ENCODE results near the gene FA2H.

The FA2H gene

DNA sequence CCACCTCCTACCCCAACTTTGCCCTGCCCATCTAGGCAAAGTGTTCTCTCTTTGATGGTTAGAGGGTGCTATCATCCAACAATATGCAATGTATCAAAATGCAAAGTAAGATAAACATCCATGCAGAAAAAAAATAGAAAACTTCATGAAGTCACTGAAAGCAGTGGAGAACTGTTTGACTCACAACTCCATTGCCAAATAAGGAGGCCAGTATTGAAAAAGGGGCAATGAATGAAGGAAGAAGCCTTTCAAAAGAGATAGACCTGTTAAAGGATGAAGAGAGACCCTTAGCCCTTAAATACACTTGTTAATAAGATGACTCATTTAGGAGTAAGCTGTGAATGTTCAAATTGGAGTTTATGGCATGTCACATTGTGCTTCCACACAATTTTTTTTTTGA is 13.0 kb downstream of the FA2H start:
- Histone ChIP-seq H4K20me1 (ENCODE audit: insufficient read depth, low read length) (no peaks in the 10 kb centered on the region; the same call in 1 of the 2 replicates), H3K4me2 (ENCODE audit: insufficient read depth, low read length) (no peak overlapping the region), H3K4me3 (ENCODE audit: low read depth in 1 of 2, low read length in 2 of 2) (no peak overlapping the region), H3K79me2 (ENCODE audit: insufficient read depth, low read length) (no peaks in the 10 kb centered on the region), H3K4me1 (ENCODE audit: insufficient read depth, low read length) (no peaks in the 10 kb centered on the region), H3K27ac (ENCODE audit: low read length) (no peak overlapping the region), H3K9me3 (ENCODE audit: insufficient read depth, low read length, severe bottlenecking) (no peaks in the 10 kb centered on the region), H3K36me3 (ENCODE audit: insufficient read depth, low read length) (no peaks in the 10 kb centered on the region), H2AFZ (ENCODE audit: low read depth, low read length) (no peak overlapping the region), H3K27me3 (ENCODE audit: insufficient read depth, low read length, poor library complexity) (peaks cover 6% of the 10 kb centered on the region), H3K9ac (ENCODE audit: low read depth, low read length) (no peak overlapping the region)
- TF ChIP-seq, protein P1, sequence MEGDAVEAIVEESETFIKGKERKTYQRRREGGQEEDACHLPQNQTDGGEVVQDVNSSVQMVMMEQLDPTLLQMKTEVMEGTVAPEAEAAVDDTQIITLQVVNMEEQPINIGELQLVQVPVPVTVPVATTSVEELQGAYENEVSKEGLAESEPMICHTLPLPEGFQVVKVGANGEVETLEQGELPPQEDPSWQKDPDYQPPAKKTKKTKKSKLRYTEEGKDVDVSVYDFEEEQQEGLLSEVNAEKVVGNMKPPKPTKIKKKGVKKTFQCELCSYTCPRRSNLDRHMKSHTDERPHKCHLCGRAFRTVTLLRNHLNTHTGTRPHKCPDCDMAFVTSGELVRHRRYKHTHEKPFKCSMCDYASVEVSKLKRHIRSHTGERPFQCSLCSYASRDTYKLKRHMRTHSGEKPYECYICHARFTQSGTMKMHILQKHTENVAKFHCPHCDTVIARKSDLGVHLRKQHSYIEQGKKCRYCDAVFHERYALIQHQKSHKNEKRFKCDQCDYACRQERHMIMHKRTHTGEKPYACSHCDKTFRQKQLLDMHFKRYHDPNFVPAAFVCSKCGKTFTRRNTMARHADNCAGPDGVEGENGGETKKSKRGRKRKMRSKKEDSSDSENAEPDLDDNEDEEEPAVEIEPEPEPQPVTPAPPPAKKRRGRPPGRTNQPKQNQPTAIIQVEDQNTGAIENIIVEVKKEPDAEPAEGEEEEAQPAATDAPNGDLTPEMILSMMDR (IDR thresholded peaks at IDR 0.05; ENCODE audit: borderline replicate concordance, extremely low read depth, low read length, poor library complexity, severe bottlenecking): no peak
- no peak for TF ChIP-seq EZH2 (IDR thresholded peaks at IDR 0.05; ENCODE audit: borderline replicate concordance, low read depth, low read length, severe bottlenecking)
- no peak for ATAC-seq (ENCODE audit: insufficient read depth, low read depth)
- DNase-seq: no peak

DNA sequence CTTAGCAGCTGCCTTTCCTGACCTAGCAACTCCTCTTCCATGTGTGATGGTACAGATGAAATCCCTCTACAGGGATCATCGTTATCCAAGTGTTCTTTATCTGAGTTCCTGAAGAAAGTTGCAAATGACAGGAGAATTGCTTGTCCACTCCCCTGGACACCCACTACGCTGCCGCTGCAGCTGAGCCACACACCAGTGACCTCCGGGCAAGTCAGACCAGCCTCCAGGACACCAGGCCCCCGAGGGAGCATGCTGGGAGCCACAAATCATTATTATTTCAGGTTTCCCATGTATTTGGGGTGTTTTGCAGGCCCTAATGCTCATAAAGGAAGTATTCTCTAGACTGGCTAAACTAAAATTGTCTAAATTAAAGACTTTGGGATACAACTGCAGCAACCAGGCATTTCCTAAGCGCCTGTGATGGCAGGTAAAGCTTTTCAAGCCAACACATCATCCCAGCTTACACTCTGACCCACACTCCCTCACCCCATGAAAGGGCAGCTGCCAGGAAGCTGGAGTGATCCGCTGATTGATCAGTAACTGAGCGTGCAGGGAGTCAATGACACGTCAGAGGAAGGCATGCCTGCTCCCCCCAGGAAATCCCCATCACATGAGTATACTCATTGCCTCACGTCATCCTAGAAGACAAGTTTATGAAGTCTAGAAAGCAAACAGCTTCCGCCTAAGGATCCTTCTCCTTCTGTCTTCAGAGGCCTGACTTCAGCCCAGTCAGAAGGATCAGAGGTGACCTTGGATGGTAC is 14.4 kb downstream of the FA2H start:
- ATAC-seq (ENCODE audit: insufficient read depth, low read depth) (no peak), DNase-seq (no peak)
- peaks cover 6% of the 10 kb centered on the region for H3K27me3 ChIP-seq (ENCODE audit: insufficient read depth, low read length, poor library complexity)
- TF ChIP-seq, protein P1 (IDR thresholded peaks at IDR 0.05; ENCODE audit: borderline replicate concordance, extremely low read depth, low read length, poor library complexity, severe bottlenecking): no peak
- no peak for TF ChIP-seq EZH2 (IDR thresholded peaks at IDR 0.05; ENCODE audit: borderline replicate concordance, low read depth, low read length, severe bottlenecking)
- no peak overlapping the region for H3K4me2 ChIP-seq (ENCODE audit: insufficient read depth, low read length)
- no peak overlapping the region for H2AFZ ChIP-seq (ENCODE audit: low read depth, low read length)
- no peaks in the 10 kb centered on the region for H3K36me3 ChIP-seq (ENCODE audit: insufficient read depth, low read length)
- no peak overlapping the region for H3K9ac ChIP-seq (ENCODE audit: low read depth, low read length)
- no peaks in the 10 kb centered on the region for H3K9me3 ChIP-seq (ENCODE audit: insufficient read depth, low read length, severe bottlenecking)
- H4K20me1 ChIP-seq (ENCODE audit: insufficient read depth, low read length): no peaks in the 10 kb centered on the region; the same call in 1 of the 2 replicates
- H3K4me3 ChIP-seq (ENCODE audit: low read depth in 1 of 2, low read length in 2 of 2): no peak overlapping the region
- no peaks in the 10 kb centered on the region for H3K4me1 ChIP-seq (ENCODE audit: insufficient read depth, low read length)
- H3K79me2 ChIP-seq (ENCODE audit: insufficient read depth, low read length): no peaks in the 10 kb centered on the region
- no peak overlapping the region for H3K27ac ChIP-seq (ENCODE audit: low read length)

DNA sequence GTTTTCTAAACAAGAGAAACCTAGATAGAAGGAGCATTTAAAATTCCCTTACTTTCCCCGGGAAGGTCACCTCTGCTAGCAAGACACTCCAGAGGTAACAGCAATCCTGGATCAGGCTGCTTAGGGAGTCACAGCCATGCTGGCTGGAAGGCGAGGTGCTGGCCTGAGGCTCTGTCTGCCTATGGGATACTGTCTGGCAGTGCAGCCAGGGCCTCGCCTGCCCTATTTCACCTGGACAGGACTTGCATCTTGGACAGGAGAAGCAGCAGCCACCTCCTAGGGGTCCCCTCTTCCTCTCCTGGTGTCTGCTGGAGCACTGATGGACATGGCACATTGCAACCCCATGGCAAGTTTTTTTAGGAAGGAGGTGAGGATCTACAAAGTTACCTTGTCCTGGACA is 15.1 kb downstream of the FA2H start:
- no peaks in the 10 kb centered on the region for H3K4me1 ChIP-seq (ENCODE audit: insufficient read depth, low read length)
- no peak overlapping the region for H3K9ac ChIP-seq (ENCODE audit: low read depth, low read length)
- H3K79me2 ChIP-seq (ENCODE audit: insufficient read depth, low read length): no peaks in the 10 kb centered on the region
- TF ChIP-seq, protein P1 (IDR thresholded peaks at IDR 0.05; ENCODE audit: borderline replicate concordance, extremely low read depth, low read length, poor library complexity, severe bottlenecking): no peak
- no peak for TF ChIP-seq EZH2 (IDR thresholded peaks at IDR 0.05; ENCODE audit: borderline replicate concordance, low read depth, low read length, severe bottlenecking)
- no peak overlapping the region for H2AFZ ChIP-seq (ENCODE audit: low read depth, low read length)
- H3K27ac ChIP-seq (ENCODE audit: low read length): no peak overlapping the region
- peaks cover 6% of the 10 kb centered on the region for H3K27me3 ChIP-seq (ENCODE audit: insufficient read depth, low read length, poor library complexity)
- ATAC-seq (ENCODE audit: insufficient read depth, low read depth) (no peak), DNase-seq (no peak)
- no peaks in the 10 kb centered on the region; the same call in 1 of the 2 replicates for H4K20me1 ChIP-seq (ENCODE audit: insufficient read depth, low read length)
- H3K4me3 ChIP-seq (ENCODE audit: low read depth in 1 of 2, low read length in 2 of 2): no peak overlapping the region
- no peaks in the 10 kb centered on the region for H3K36me3 ChIP-seq (ENCODE audit: insufficient read depth, low read length)
- no peak overlapping the region for H3K4me2 ChIP-seq (ENCODE audit: insufficient read depth, low read length)
- no peaks in the 10 kb centered on the region for H3K9me3 ChIP-seq (ENCODE audit: insufficient read depth, low read length, severe bottlenecking)
